Measurements from ENCODE around the gene MACROD2.

DNA sequence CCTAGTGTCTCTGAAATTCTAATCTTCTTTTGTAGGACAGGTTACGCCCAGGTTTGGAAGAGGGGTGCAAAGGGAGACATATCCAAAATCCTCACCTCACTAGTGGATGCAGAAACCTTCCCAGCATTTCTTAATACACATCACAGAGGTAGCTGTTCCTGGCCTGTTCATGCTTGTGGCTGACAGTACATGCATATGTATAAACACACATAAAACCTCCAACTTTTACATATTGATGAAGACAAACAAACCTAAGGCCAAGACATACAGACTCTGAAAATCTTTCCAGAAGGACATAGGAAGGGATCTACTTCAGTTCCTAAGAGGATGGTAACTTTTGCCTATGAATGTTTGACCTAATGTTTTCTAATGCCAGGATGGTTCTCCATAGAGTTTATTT is 1214.2 kb downstream of the MACROD2 start:
- TF ChIP-seq ZNF274 (IDR thresholded peaks at IDR 0.05; ENCODE audit: low read depth, low read length) = no peak
- no peak for TF ChIP-seq YY1 (IDR thresholded peaks at IDR 0.05; ENCODE audit: insufficient read depth, insufficient read length)
